ENCODE results near the gene EID3. TPM values are rescaled to one million over a fixed set of nuclear protein-coding genes. Genes with fewer than 3 reads are reported as not detected.
A peak's percentile ranks its signal among the peaks of the same experiment; 100 is the strongest.

Gene EID3
- polyA plus RNA-seq, 12 donors = 2.3 to 6.2 (median 3.0) TPM; not detected in 2

- DNase-seq = no peak
Observed at GRCh38 chr12:104333692-104334255, 30.2 kb downstream of the EID3 start.

- DNase-seq = no peak
Observed at GRCh38 chr12:104334581-104334980, 31.0 kb downstream of the EID3 start.

GRCh38 chr12:104336115-104336514, 32.6 kb downstream of the EID3 start:
- no peak for DNase-seq

GRCh38 chr12:104337030-104337558, 33.6 kb downstream of the EID3 start:
- no peak for DNase-seq

- DNase-seq = peak; percentile 10
Observed at GRCh38 chr12:104339663-104340062, 36.1 kb downstream of the EID3 start.

- peak; percentile 4 for DNase-seq
Observed at GRCh38 chr12:104340177-104340576, 36.6 kb downstream of the EID3 start.

- DNase-seq = no peak
Observed at GRCh38 chr12:104340925-104341611, 37.5 kb downstream of the EID3 start.

- no peak for DNase-seq
Observed at GRCh38 chr12:104342147-104342546, 38.6 kb downstream of the EID3 start.

GRCh38 chr12:104342635-104343249, 39.2 kb downstream of the EID3 start:
- DNase-seq = no peak

- no peak for DNase-seq
Observed at GRCh38 chr12:104344682-104345081, 41.1 kb downstream of the EID3 start.

GRCh38 chr12:104345234-104346066, 41.9 kb downstream of the EID3 start:
- DNase-seq = no peak

GRCh38 chr12:104347374-104348075, 44.0 kb downstream of the EID3 start:
- no peak for DNase-seq

- DNase-seq = no peak
Observed at GRCh38 chr12:104348283-104348993, 44.9 kb downstream of the EID3 start.

- no peak for DNase-seq
Observed at GRCh38 chr12:104348994-104349494, 45.5 kb downstream of the EID3 start.

- DNase-seq = no peak
Observed at GRCh38 chr12:104350211-104351056, 46.9 kb downstream of the EID3 start.

GRCh38 chr12:104351057-104351983, 47.8 kb downstream of the EID3 start:
- no peak for DNase-seq

- DNase-seq = no peak
Observed at GRCh38 chr12:104352106-104352713, 48.7 kb downstream of the EID3 start.

Measured in muscle of arm (tissue), 12 donors.